Caco-2 (cell line): ENCODE measurements around the gene CLDN6. TPM values are rescaled to one million over a fixed set of nuclear protein-coding genes. Genes with fewer than 3 reads are reported as not detected.

Experiments used
- BruUV-seq: library from RNA; stranded (reverse); fragments of 400-500 nt; replicated peaks from 2 replicates; lab custom pipeline; 2021; lab: Mats Ljungman, UMichigan
- CTCF ChIA-PET: fragments of 300-600 bp; sonication (Branson Sonifier 250); formaldehyde crosslinking; loops from one replicate; lab custom pipeline; 2022; ENCODE audit warnings: antibody characterized with exemption; lab: Charles Lee
- POLR2A ChIA-PET: fragments of 300-600 bp; sonication (Branson Sonifier 250); formaldehyde crosslinking; loops from one replicate; lab custom pipeline; 2022; ENCODE audit warnings: antibody characterized with exemption; lab: Charles Lee
- DNase-seq, 2 experiments: peaks; one replicate each; pipeline versions ENCODE4 v3.0.0 to v3.0.0-alpha.2; 2020 to 2022
- H3K27me3 ChIP-seq: replicated peaks from 2 replicates; pipeline ENCODE4 v1.6.0; 2011; ENCODE audit warnings: low read length; ENCODE audit not compliant: control insufficient read depth, insufficient read depth
- H3K36me3 ChIP-seq: 2 replicates; pipeline ENCODE4 v1.5.1; 2011; ENCODE audit warnings: low read length; ENCODE audit not compliant: control insufficient read depth, insufficient read depth
- H3K4me1 ChIP-seq: fragments of 250-450 bp; sonication (Bioruptor Pico); 2 replicates; pipeline ENCODE4 v1.5.1; 2020; ENCODE audit warnings: mild to moderate bottlenecking
- H3K4me3 ChIP-seq: 2 replicates; pipeline ENCODE4 v1.5.1; 2011; ENCODE audit warnings: low read depth, mild to moderate bottlenecking, control low read depth, low read length
- H3K9me3 ChIP-seq: fragments of 250-450 bp; sonication (Bioruptor Pico); 2 replicates; pipeline ENCODE4 v1.5.1; 2020; ENCODE audit warnings: mild to moderate bottlenecking, moderate library complexity
- H3K27ac Mint-ChIP-seq: one replicate; pipeline ENCODE4 v1.8.0; 2022; ENCODE audit warnings: mixed read lengths; ENCODE audit not compliant: unreplicated experiment
- H3K27me3 Mint-ChIP-seq: one replicate; pipeline ENCODE4 v1.8.0; 2022; ENCODE audit warnings: mixed read lengths; ENCODE audit not compliant: insufficient read depth, unreplicated experiment
- H3K36me3 Mint-ChIP-seq: one replicate; pipeline ENCODE4 v1.8.0; 2022; ENCODE audit warnings: mild to moderate bottlenecking, mixed read lengths; ENCODE audit not compliant: insufficient read depth, unreplicated experiment
- H3K4me1 Mint-ChIP-seq: one replicate; pipeline ENCODE4 v1.8.0; 2022; ENCODE audit warnings: low read depth, mixed read lengths; ENCODE audit not compliant: unreplicated experiment
- H3K4me3 Mint-ChIP-seq: one replicate; pipeline ENCODE4 v1.8.0; 2022; ENCODE audit warnings: mild to moderate bottlenecking, moderate library complexity, mixed read lengths; ENCODE audit not compliant: unreplicated experiment
- H3K9me3 Mint-ChIP-seq: one replicate; pipeline ENCODE4 v1.8.0; 2022; ENCODE audit warnings: mixed read lengths; ENCODE audit not compliant: unreplicated experiment
- CTCF ChIP-seq, 2 experiments: fragments of 200-600 bp in 1 of 2; IDR thresholded peaks; 1 replicate in 1 of 2; 2 replicates in 1 of 2; pipeline versions ENCODE4 v1.5.1 to v1.8.0; 2011 to 2022; ENCODE audit warnings: antibody characterized with exemption in 1 of 2, control low read depth in 1 of 2, inconsistent platforms in 1 of 2, low read depth in 1 of 2, low read length in 1 of 2, mild to moderate bottlenecking in 1 of 2, moderate library complexity in 1 of 2; ENCODE audit not compliant: insufficient read depth in 1 of 2, severe bottlenecking in 1 of 2, unreplicated experiment in 1 of 2
- intact Hi-C: fragments of 100-400 bp; cut with micrococcal nuclease; formaldehyde crosslinking; loops from one replicate; pipeline ENCODE4 v1.10.0; 2022; ENCODE audit not compliant: unreplicated experiment
- total RNA-seq: library from RNA; stranded (reverse); gene quantifications from 2 replicates; pipeline ENCODE4 v1.2.3, GENCODE V29; 2022

The CLDN6 gene
- total RNA-seq, 1 experiment from 2014 or later: 9.0 TPM

GRCh38 chr16:3019594-3020246, 1.7 kb upstream of the CLDN6 start:
- no peaks in the 10 kb centered on the region for H3K27me3 Mint-ChIP-seq
- intact Hi-C loops: loop anchor here (1.0 kb wide), 1 partner anchor 9 kb away; no protein-coding TSS in a partner anchor
- no TSS peak for BruUV-seq

GRCh38 chr16:3017344-3017743, 639 bp downstream of the CLDN6 start:
- H3K36me3 ChIP-seq: 0 out of 2 replicates have a peak, but pooled peaks cover 2% of the 10 kb centered on the region
- no peaks in the 10 kb centered on the region for H3K27me3 Mint-ChIP-seq
- no peak for TF ChIP-seq CTCF (IDR thresholded peaks at IDR 0.05; ENCODE audit: insufficient read depth in 1 of 2, low read depth in 1 of 2, low read length in 1 of 2, severe bottlenecking in 1 of 2, unreplicated experiment in 1 of 2)
- no peaks in the 10 kb centered on the region for H3K9me3 ChIP-seq
- CTCF ChIA-PET: no interaction called here
- DNase-seq: no peak
- BruUV-seq: no TSS peak
- H3K27ac Mint-ChIP-seq: no peak overlapping the region
- H3K4me1 ChIP-seq: peaks cover 42% of the 10 kb centered on the region
- H3K27me3 ChIP-seq: no peaks in the 10 kb centered on the region
- peaks cover 10% of the 10 kb centered on the region for H3K4me1 Mint-ChIP-seq
- H3K36me3 Mint-ChIP-seq: peaks cover 26% of the 10 kb centered on the region
- no peak overlapping the region for H3K4me3 ChIP-seq
- intact Hi-C loops: no loop called here
- POLR2A ChIA-PET: no interaction called here
- H3K9me3 Mint-ChIP-seq: no peaks in the 10 kb centered on the region
- H3K4me3 Mint-ChIP-seq: peak overlapping the region; percentile 44

More at GRCh38 chr16:3019594-3020246, 1.7 kb upstream of the CLDN6 start:
- ChIA-PET POLR2A (interaction anchor here (0.7 to 5.8 kb wide), 7 partner anchors 10 to 116 kb away, joined by 3 to 83 read pairs (median 4); partner anchors contain the start of gene ZNF213), CTCF (interaction anchor here (0.6 to 6.9 kb wide), 9 partner anchors 9 to 161 kb away, joined by 3 to 113 read pairs (median 7); no protein-coding TSS in a partner anchor)
- H3K27ac Mint-ChIP-seq: peak overlapping the region; percentile 89
- no peak for DNase-seq
- Histone ChIP-seq H3K4me3 (peak overlapping the region; percentile 52), H3K27me3 (no peaks in the 10 kb centered on the region), H3K4me1 (peaks cover 43% of the 10 kb centered on the region), H3K9me3 (no peaks in the 10 kb centered on the region), H3K36me3 (0 out of 2 replicates have a peak, but pooled peaks cover 2% of the 10 kb centered on the region)
- no peak for TF ChIP-seq CTCF (IDR thresholded peaks at IDR 0.05; ENCODE audit: insufficient read depth in 1 of 2, low read depth in 1 of 2, low read length in 1 of 2, severe bottlenecking in 1 of 2, unreplicated experiment in 1 of 2)
- H3K9me3 Mint-ChIP-seq: no peaks in the 10 kb centered on the region
- H3K4me1 Mint-ChIP-seq: peaks cover 17% of the 10 kb centered on the region
- H3K36me3 Mint-ChIP-seq: peaks cover 48% of the 10 kb centered on the region
- peak overlapping the region; percentile 72 for H3K4me3 Mint-ChIP-seq

GRCh38 chr16:3015865-3016521, 2.0 kb downstream of the CLDN6 start:
- Mint-ChIP-seq H3K27me3 (no peaks in the 10 kb centered on the region), H3K9me3 (no peaks in the 10 kb centered on the region), H3K4me1 (peaks cover 8% of the 10 kb centered on the region), H3K27ac (no peak overlapping the region), H3K4me3 (no peak overlapping the region), H3K36me3 (peaks cover 13% of the 10 kb centered on the region)
- ChIA-PET CTCF (interaction anchor here (0.5 to 0.6 kb wide), 2 partner anchors 19 to 224 kb away, joined by 3 to 6 read pairs; no protein-coding TSS in a partner anchor), POLR2A (no interaction called here)
- H3K4me1 ChIP-seq: peaks cover 48% of the 10 kb centered on the region
- intact Hi-C loops: no loop called here
- BruUV-seq: no TSS peak
- no peak for TF ChIP-seq CTCF (IDR thresholded peaks at IDR 0.05; ENCODE audit: insufficient read depth in 1 of 2, low read depth in 1 of 2, low read length in 1 of 2, severe bottlenecking in 1 of 2, unreplicated experiment in 1 of 2)
- no peak overlapping the region for H3K4me3 ChIP-seq
- no peaks in the 10 kb centered on the region for H3K36me3 ChIP-seq
- no peaks in the 10 kb centered on the region for H3K27me3 ChIP-seq
- H3K9me3 ChIP-seq: no peaks in the 10 kb centered on the region
- no peak for DNase-seq
